ENCODE results near the gene NUTM2G.
"Not testable (repeated sequence)": the region's sequence is repeated elsewhere in the genome, so short reads cannot be mapped to it uniquely, and the experiment has no call there.

- TF ChIP-seq POLR2A (IDR thresholded peaks at IDR 0.05); CTCF (IDR thresholded peaks at IDR 0.05 in 8 of 11, conservative IDR thresholded peaks at IDR 0.05 in 3 of 11); POLR2AphosphoS5 (IDR thresholded peaks at IDR 0.05): not testable (repeated sequence)
These were observed 13.0 kb downstream of the NUTM2G start for GRCh38 chr9:96941628-96942027.
